Breast epithelium (tissue), 4 donors: ENCODE results near the gene TCFL5. TPM values are rescaled to one million over a fixed set of nuclear protein-coding genes. Genes with fewer than 3 reads are reported as not detected.
A peak's percentile ranks its signal among the peaks of the same experiment; 100 is the strongest.

ENCODE experiments used
- DNase-seq, 2 donors: peaks; one replicate each; pipeline ENCODE4 v3.0.0-alpha.2; 2019; ENCODE audit warnings: low spot score in 2 of 2
- H3K27ac ChIP-seq, 2 donors: fragments of 200-600 bp; sonication (generic) in 1 of 2; one replicate each; pipeline ENCODE4 v1.5.1; 2016 to 2019; ENCODE audit warnings: mild to moderate bottlenecking in 1 of 2
- H3K27me3 ChIP-seq, 2 donors: fragments of 200-600 bp; sonication (generic) in 1 of 2; one replicate each; pipeline versions ENCODE4 v1.5.1 to v1.6.0; 2017 to 2019; ENCODE audit warnings: control low read depth in 1 of 2, mild to moderate bottlenecking in 1 of 2
- H3K36me3 ChIP-seq: fragments of 200-600 bp; one replicate; pipeline ENCODE4 v1.5.1; 2019
- H3K4me1 ChIP-seq, 2 donors: fragments of 200-600 bp; sonication (generic); one replicate each; pipeline ENCODE4 v1.5.1; 2016 to 2019; ENCODE audit warnings: control low read depth in 1 of 2
- H3K4me3 ChIP-seq, 3 donors: fragments of 200-600 bp; sonication (generic); 1 replicate in 2 of 3; 2 replicates in 1 of 3; pipeline ENCODE4 v1.5.1; 2016 to 2019; ENCODE audit warnings: mild to moderate bottlenecking in 3 of 3, moderate library complexity in 2 of 3
- H3K9me3 ChIP-seq, 2 donors: fragments of 200-600 bp; sonication (generic) in 1 of 2; one replicate each; pipeline ENCODE4 v1.5.1; 2016 to 2019; ENCODE audit warnings: control low read depth in 1 of 2
- POLR2A ChIP-seq: fragments of 450-650 bp; IDR thresholded peaks from one replicate; pipeline ENCODE4 v1.6.1; 2016; ENCODE audit warnings: antibody characterized with exemption, mild to moderate bottlenecking, moderate library complexity
- POLR2AphosphoS5 ChIP-seq, 3 donors: sonication (generic); formaldehyde crosslinking; IDR thresholded peaks; one replicate each; pipeline ENCODE4 v1.6.1; 2017; ENCODE audit warnings: antibody characterized with exemption in 3 of 3
- intact Hi-C: fragments of 100-400 bp; cut with DNase I; formaldehyde crosslinking; loops from one replicate; pipeline ENCODE4 v1.15.1; 2023; ENCODE audit warnings: low total_unique reads
- total RNA-seq, 3 donors: library from RNA; depleted of rRNA; stranded (reverse); fragments of >200 nt; gene quantifications; one replicate each; pipeline ENCODE4 v1.1.0, GENCODE V29; 2016
- TF ChIP-seq, protein P1 (sequence below), 3 donors: fragments of 450-650 bp; IDR thresholded peaks; one replicate each; pipeline ENCODE4 v1.5.1; 2016 to 2017; ENCODE audit warnings: antibody characterized with exemption in 3 of 3, mild to moderate bottlenecking in 3 of 3, moderate library complexity in 3 of 3

Gene TCFL5
- total RNA-seq, 3 donors from 2014 or later = 7.8 to 21.0 (median 12.5) TPM

DNA sequence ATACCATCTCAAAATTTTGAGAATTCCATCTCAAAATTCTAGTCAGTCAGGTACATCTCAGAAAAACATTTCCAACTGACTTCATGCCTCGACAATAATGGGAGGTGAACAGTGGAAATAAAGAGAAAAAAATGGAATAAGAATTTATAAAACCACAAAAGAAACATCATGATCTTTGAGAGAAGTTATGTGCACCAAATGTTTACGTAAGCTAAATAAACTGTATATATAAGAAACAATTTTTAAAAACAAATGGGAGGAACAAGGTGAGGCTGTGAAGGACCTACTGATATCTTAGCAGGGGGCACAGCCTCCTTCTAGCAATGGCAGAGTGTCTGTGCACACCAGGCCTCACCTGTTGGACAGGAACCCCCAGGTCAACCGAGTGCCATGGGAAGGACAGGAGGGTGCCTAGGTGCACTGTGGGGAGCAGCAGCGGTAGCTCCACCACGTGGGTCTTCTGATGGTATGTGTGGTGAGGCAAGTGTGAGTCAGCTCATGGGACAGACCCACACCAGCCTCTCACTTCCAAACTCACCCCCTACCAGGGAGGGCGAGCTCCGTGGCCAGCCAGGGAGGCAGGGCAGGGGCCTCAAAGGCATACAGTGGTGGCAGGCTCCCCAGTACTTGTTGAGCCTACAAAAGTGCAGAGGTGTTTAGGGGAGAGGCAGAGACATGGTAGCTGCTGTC, 41.4 kb upstream of the TCFL5 start:
- H3K9me3 ChIP-seq = no peaks in the 10 kb centered on the region
- no peak overlapping the region for H3K4me3 ChIP-seq
- no peak for DNase-seq
- intact Hi-C loops = no loop called here
- no peaks in the 10 kb centered on the region for H3K27me3 ChIP-seq
- TF ChIP-seq, protein P1, sequence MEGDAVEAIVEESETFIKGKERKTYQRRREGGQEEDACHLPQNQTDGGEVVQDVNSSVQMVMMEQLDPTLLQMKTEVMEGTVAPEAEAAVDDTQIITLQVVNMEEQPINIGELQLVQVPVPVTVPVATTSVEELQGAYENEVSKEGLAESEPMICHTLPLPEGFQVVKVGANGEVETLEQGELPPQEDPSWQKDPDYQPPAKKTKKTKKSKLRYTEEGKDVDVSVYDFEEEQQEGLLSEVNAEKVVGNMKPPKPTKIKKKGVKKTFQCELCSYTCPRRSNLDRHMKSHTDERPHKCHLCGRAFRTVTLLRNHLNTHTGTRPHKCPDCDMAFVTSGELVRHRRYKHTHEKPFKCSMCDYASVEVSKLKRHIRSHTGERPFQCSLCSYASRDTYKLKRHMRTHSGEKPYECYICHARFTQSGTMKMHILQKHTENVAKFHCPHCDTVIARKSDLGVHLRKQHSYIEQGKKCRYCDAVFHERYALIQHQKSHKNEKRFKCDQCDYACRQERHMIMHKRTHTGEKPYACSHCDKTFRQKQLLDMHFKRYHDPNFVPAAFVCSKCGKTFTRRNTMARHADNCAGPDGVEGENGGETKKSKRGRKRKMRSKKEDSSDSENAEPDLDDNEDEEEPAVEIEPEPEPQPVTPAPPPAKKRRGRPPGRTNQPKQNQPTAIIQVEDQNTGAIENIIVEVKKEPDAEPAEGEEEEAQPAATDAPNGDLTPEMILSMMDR (IDR thresholded peaks at IDR 0.05) = no peak
- TF ChIP-seq POLR2AphosphoS5 (IDR thresholded peaks at IDR 0.05) (no peak), POLR2A (no peak)
- H3K4me1 ChIP-seq = peaks cover 0 to 22% of the 10 kb centered on the region in 2 donors
- H3K36me3 ChIP-seq = peaks cover 19% of the 10 kb centered on the region
- peak overlapping the region in 1 of 2 donors; percentile 7 for H3K27ac ChIP-seq

DNA sequence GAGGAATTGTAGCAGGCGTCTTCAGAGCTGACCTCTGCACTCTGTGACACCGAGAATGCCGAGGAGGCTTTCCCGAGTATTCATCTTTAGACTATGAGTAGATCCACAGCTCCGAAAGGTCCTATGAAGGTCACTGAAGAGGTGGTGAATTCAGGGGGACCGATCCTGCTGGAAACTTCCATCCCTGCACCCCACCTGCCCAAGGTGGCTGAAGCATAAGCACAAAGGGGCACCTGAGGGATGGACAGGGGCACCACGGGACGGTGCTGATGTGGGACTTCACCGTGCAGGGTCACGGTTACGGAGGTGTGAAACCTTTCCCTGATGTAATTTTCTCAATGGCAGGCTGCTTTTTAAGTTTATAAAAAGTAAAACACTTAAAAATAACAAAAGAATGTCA, 40.3 kb upstream of the TCFL5 start:
- no peaks in the 10 kb centered on the region for H3K9me3 ChIP-seq
- peaks cover 0 to 28% of the 10 kb centered on the region in 2 donors for H3K4me1 ChIP-seq
- TF ChIP-seq POLR2A (no peak), POLR2AphosphoS5 (IDR thresholded peaks at IDR 0.05) (no peak)
- TF ChIP-seq, protein P1 (IDR thresholded peaks at IDR 0.05) = no peak
- H3K36me3 ChIP-seq = peaks cover 14% of the 10 kb centered on the region
- no peak overlapping the region for H3K27ac ChIP-seq
- no peaks in the 10 kb centered on the region for H3K27me3 ChIP-seq
- H3K4me3 ChIP-seq = no peak overlapping the region
- DNase-seq = no peak
- intact Hi-C loops = no loop called here

DNA sequence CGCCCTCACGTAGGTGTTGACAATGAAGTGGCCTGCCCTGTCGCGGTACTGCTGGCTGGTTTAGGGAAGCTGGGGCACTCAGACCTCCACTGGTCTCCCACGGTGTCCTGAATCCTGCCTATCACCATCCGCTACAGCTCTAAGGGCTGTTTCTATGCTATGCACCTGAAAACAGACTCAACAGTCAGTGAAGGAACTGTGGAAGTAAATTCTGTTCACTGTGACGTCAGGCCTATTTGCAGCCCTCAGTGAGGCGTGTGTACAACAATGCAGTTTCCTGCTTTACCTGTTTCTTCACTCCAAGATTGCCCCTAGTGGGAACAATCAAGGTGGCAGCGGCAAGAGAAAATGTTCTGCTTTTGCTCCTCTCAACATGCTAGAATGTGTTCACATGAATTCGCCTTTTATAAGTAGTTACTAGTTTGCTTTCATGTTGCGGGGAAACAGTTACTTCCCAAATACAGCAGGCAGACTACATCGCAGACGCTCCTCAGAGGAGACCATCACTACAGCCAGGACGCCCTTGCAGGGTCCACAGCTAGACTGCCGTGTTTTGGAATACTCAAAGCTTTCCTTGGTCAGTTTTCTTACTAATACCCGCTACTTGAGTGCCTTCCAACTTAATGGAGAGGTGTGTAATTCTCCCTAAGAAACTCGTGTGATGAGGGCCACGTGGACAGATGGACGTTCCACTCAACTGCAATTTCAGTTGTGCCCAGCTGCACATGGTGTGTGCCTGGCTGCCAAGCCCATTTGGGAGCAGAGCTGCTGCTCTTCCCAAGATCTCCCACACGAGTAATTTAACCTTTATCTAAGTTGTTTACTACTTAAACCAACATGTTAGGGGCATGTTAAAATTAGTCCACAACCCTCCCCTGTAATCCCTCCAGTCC, 39.3 kb upstream of the TCFL5 start:
- H3K27ac ChIP-seq = peak overlapping the region; percentile 84 to 85
- intact Hi-C loops = no loop called here
- H3K4me1 ChIP-seq = peaks cover 0 to 28% of the 10 kb centered on the region in 2 donors
- H3K36me3 ChIP-seq = peaks cover 7% of the 10 kb centered on the region
- peak in 1 of 2 donors; percentile 45 for DNase-seq
- H3K4me3 ChIP-seq = peak overlapping the region in 1 of 3 donors; percentile 46
- TF ChIP-seq POLR2AphosphoS5 (IDR thresholded peaks at IDR 0.05) = no peak
- TF ChIP-seq, protein P1 (IDR thresholded peaks at IDR 0.05) = peak in 2 of 3 donors; percentile 21
- H3K9me3 ChIP-seq = no peaks in the 10 kb centered on the region
- no peaks in the 10 kb centered on the region for H3K27me3 ChIP-seq

DNA sequence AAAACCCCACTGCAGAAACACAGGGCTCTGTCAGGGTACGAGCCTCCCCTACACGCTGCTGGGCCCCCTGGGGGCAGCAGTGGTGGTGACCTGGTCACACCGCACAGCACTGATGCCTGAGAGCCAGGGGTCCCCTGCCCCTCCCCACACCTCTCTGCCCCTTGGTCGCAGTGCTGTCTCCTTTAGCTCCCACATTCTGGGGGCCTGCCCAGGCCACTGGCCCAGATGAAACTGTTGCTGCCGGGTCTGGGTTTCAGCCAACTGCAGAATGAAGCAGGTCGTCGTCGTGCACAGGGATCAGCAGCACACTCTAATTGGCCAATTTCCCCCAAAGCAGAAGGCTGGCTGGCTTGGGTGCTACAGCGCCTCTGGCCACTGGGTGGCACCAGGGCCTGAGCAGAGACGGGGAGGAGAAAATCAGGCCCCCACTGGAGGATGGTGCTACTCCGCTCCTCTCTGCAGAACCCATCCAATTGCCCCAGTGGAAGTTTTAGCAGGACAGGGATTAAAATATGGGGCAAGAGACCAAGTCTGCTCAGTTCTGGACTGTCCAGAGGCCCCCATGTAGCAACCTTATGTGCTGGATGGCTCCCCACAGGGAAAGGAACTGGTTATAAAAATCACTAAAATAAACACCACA, 38.5 kb upstream of the TCFL5 start:
- Histone ChIP-seq H3K4me3 (peak overlapping the region in 1 of 3 donors; percentile 46), H3K36me3 (no peaks in the 10 kb centered on the region), H3K27ac (peak overlapping the region; percentile 84 to 85), H3K4me1 (peaks cover 0 to 28% of the 10 kb centered on the region in 2 donors), H3K27me3 (no peaks in the 10 kb centered on the region), H3K9me3 (no peaks in the 10 kb centered on the region)
- DNase-seq = peak; percentile 77 to 78
- TF ChIP-seq, protein P1 (IDR thresholded peaks at IDR 0.05) = peak; percentile 75 to 96 (median 81)
- no peak for TF ChIP-seq POLR2A
- peak; percentile 29 to 56 (median 31) for TF ChIP-seq POLR2AphosphoS5 (IDR thresholded peaks at IDR 0.05)
- intact Hi-C loops = no loop called here
